Right renal pelvis (tissue), 4 donors: ENCODE results near the gene ACOT7. TPM values are rescaled to one million over a fixed set of nuclear protein-coding genes. Genes with fewer than 3 reads are reported as not detected.
"Not testable (repeated sequence)": the region's sequence is repeated elsewhere in the genome, so short reads cannot be mapped to it uniquely, and the experiment has no call there.

Experiments used
- DNase-seq, 4 donors: peaks; one replicate each; pipeline ENCODE4 v3.0.0-alpha.2; 2013; ENCODE audit warnings: low read depth in 4 of 4, low spot score in 3 of 4, missing footprints in 1 of 4
- polyA plus RNA-seq, 4 donors: library from polyadenylated mRNA; unstranded; fragments of 120-200 nt; gene quantifications; one replicate each; pipeline ENCODE4 v1.2.1, GENCODE V29; 2013; ENCODE audit not compliant: insufficient read length in 4 of 4

ACOT7 gene
- polyA plus RNA-seq, 4 donors: 28.7 to 35.0 (median 31.5) TPM

DNA sequence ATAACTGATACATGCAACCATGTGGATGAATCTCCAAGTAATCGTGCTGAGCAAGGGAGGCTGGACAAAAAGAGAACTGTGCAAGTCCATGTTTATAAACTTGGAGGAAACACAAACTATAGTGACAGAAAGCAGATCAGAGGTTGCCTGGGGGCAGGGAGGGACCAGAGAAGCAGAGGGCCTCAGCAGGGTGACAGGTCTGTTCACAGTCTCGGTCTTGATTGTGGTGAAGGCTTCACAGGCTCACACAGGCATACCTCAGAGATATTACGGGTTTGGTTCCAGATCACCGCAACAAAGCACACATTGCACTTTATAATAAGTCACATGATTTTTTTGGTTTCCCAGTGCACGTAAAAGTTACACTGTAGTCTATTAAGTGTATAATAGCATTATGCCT, 28.5 kb downstream of the ACOT7 start:
- DNase-seq: no peak

DNA sequence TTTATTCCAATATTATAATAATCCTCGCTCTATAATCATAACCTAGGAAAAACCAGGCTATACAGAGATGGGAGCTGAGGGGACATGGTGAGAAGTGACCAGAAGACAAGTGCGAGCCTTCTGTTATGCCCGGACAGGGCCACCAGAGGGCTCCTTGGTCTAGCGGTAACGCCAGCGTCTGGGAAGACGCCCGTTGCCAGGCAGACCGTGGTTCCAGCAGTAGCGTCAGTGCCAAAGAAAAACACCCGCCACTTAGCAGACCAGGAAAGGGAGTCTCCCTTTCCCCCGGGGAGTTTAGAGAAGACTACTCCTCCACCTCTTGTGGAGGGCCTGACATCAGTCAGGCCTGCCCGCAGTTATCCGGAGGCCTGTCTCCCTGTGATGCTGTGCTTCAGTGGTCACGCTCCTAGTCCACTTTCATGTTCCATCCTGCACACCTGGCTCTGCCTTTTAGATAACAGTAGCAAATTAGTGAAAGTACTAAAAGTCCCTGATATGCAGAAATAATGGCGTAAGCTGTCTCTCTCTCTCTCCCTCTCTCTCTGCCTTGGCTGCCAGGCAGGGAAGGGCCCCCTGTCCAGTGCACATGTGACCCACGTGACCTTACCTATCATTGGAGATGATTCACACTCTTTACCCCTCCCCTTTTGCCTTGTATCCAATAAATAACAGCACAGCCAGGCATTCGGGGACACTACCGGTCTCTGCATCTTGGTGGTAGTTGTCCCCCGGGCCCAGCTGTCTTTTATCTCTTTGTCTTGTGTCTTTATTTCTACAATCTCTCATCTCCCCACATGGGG, 30.3 kb downstream of the ACOT7 start:
- DNase-seq: not testable (repeated sequence)

DNA sequence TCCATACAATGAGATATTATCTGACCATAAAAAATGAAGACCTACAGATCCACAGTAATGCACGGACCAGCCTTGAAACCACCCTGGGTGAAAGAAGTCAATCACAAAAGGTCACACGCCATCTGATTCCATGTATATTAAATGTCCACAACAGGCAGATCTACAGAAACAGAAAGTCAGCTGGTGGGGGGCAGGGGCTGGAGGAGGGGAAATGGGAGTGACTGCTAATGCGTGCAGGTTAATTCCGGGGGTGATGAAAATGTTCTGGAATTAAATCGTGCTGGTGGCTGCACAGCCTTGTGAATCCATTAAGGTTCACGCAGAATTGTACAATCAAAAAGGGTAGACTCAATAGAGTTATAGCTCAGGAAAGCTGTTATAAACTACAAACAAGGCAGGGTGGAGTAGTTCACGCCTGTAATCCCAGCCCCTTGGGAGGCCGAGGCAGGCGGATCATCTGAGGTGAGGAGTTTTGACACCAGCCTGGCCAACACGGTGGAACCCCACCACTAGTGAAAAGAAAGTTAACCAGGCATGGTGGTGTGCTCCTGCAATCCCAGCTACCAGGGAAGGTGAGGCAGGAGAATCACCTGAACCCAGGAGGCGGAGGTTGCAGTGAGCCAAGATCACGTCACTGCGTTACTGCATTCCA, 32.3 kb downstream of the ACOT7 start:
- no peak for DNase-seq

DNA sequence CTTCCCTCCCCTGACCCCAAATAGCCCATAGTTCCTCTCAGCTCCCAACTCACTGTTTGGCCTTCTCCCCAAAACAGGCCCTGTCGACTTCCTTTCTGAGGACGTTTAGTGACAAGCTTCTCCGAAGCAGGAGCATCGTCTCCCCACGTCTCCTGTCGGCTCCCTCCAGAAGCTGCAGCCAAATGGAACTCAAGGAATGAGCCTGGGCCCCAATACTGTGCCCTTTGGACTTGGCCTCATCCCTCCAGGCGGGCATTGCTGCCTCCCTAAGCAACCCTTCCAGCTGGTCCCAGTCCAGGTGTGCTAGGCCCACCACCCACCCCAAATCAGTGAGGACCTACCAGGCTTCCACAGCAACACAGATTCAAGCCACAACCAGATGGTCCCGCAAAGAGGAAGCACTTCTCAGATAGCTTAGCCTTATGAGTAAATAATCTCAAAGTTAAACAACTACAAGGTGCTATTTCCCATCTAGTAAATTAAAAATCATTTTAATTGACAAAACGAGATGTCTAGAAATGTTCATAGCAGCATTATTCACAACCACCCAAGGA, 33.0 kb downstream of the ACOT7 start:
- DNase-seq: no peak

DNA sequence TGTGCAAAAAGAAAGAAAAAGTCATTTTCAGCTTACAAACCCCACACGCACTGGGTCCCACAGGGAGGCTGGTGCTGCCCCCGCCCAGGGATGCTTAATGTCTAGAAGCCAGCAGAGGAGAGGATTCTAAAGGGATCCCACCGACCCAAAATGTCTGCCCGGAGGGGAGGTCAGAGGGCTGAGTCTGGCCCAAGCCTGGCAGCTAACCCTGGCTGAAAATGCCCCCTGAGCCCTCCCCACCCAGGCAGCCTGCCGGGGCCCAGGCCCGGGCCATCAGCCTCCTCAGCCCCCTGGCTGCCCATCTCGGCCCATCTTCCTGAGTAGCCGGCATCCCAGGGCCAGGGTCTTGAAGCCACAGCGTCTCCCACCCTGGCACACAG, 33.5 kb downstream of the ACOT7 start:
- DNase-seq: no peak

DNA sequence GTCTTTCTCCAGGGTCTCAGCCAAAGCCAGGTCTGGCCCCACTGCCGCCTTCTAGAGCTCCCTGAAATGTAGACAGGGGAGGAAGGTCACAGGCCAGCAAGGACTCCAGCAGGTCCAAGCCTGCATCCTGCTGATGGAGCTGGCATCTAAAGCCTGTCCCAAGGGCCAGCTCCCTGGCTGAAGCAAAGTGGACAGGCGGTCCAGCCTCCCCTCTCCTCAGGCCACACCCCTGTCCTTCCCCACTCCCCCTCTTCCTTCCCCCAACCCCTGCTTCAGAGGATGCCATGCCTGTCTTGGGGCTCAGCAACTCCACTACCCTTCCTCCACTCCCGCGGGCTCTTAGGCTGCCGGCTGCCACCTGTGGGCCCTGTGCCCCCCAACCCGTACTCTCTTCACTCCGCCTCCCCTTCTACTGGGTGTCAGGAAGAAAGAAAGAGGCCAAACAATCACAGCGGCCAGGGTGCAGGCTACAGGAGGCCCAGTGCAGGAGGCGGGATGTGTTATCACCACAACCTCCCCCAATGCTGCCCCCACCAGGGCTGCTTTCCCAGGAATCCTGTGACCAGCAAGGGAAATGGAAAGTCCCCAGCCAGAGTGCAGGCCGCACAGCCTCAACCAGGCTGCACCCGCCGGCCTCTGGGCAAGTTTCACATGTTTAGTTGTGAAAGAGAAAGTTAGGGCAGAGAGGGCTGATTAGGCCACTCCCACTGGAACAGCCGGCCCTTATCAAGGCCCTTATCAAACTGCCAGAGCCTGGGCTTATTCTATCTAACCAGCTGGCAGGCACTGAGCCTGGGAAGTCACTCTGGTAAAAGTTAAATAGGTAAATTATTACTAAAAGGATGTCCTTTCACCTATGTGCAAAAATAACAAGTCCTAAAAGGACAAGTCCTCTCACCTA, 34.1 kb downstream of the ACOT7 start:
- DNase-seq: peak in 3 of 4 donors; percentile 50 to 51 (median 50)

DNA sequence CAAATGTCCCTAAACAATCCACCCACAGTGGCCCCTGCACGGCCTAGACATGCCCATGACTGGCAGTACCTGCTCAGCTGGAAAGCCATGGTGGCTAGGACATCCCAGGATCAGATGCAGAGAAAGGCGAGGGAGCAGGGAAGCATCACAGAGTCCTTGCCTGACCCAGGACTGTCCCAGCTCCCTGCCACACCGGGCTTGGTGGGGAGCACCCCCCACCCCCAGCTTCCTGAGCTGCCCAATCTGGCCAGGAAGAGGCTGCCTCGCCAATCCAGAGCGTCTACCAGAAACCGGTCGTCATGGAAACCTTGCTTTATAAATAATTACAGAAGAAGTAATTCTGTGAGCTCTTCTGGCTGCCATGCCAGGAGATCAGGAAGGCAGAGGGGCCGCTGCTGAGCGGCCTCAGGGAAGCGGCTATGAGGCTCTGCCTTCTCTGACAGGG, 34.8 kb downstream of the ACOT7 start:
- peak in 1 of 4 donors; percentile 49 for DNase-seq

DNA sequence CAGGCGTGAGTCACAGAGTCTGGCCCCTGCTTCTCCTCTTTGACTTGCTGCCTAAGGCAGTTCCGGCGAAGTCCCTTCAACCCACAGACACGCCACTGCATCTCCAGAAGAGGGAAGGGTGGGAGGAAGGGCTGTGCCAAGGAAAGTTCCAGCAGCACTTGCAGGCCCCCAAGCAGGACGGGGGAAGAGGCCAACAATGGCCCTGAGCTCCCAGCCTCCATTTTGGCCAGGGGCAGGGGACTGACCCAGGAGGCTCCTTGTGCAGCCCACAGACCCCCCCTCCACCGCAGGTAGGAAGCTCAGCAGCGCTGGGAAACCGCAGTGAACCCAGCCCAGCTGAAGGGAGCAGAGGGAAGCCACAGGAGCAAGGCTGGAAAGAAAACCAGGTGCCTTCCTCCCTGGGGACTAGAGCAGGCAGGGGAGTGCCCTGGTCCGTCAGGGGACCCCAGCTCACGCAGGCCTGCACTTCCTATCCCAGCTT, 35.4 kb downstream of the ACOT7 start:
- no peak for DNase-seq

DNA sequence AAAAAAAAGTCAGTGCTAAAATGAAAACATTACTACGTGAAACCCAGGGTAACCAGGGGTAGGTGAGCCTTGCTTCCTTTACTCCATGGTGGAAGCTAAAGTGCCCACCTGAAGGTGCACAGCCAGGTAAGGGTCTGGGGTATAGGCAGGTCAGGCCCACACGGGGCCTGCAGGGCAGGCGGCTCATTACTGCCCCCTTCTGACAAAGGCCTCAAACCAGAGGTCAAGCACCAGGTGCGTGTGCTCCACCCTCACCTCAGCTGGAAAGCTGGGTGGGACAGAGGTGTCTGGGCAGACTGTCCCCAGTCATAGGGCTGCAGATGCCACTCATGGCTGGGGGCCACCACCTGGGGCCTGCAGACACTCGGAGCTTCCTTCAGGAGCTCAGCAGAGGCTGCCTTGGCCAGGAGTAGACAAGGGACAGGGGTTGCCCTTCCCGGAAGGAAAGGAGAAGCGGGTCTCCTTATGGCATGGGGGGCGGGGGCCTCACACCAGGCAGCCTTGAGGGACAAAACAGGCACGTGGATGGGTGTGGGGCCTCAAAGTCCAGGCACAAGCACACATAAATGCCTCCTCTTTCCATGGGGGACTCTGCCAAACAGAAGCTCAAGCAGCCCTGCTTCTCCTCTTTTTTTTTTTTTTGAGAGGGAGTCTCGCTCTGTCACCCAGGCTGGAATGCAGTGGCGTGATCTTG, 36.2 kb downstream of the ACOT7 start:
- DNase-seq: no peak

DNA sequence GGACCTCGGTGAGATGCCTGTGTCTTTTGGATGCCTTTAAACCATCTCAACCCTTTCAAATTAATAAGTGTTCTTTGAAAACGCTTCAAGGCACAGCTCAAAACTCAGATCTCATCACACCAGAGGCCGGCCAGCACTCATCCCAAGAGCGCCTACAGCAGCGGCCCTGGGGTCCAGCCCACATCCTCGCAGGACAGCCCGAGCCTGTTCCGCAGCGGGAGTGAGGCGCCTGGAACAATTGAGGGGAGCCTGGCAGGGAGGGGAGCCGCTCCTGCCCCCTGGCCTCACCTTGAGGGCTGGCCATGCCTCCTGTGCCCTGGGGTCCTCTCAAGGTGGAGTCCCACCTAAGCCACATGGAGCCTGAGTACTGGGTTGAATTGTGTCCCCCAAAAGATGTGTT, 37.9 kb downstream of the ACOT7 start:
- no peak for DNase-seq

DNA sequence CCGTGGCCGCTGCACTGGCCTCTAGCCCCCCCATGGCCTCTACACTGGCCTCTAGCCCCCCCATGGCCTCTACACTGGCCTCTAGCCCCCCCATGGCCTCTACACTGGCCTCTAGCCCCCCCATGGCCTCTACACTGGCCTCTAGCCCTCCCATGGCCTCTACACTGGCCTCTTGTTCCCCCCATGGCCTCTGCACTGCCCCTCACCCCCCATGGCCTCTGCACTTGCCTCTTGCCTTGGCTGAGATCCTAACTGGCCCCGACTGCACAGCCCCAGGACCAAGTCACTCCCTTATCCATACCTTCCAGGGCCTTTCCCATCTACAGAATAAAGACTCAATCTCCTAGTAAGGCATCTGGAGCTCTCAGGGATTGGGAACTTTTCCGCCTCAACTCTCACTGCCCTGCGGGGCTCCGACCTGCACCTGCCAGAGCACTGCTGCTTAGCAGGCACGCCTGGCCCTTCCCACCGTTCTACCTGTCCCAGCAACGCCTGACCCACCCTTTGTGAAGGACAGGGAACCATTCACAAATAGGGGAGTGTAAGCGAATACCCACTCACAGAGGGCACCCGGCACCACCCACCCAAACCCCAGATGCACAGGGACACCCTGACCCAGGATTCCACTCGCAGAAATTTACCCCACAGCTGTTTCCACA, 38.8 kb downstream of the ACOT7 start:
- DNase-seq: no peak

DNA sequence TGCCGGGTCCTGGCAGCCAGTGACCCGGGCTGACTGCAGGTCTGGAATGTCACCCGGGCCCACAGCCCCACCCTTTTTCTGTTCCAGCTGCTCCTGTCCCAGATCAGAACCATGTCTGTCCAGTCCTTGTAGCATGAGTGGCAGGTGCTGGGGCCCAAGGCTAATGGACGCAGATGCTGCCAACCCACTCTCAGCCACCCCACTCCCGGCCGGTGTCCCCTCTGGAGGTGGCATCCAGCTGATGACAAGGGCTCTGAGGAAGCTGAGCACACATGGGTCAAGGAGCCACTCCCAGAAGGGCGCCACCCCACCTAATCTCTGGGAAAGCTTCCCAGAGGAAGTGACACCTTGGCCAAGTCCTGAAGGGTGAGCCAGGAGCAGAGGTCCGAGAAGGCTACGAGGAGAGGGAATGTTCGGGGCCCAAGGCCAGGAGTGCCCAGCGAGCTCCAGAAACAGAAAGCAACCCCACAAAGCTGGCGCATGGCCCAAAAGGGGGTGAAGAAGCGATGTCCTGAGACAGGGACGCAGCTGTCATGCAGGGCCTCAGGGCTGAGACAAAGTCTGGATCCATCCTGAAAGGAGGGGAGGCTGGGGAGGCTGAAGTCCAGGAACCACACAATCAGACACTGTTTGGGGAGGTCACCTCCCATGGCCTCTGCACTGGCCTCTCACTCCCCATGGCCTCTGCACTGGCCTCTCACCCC, 39.5 kb downstream of the ACOT7 start:
- DNase-seq: no peak

DNA sequence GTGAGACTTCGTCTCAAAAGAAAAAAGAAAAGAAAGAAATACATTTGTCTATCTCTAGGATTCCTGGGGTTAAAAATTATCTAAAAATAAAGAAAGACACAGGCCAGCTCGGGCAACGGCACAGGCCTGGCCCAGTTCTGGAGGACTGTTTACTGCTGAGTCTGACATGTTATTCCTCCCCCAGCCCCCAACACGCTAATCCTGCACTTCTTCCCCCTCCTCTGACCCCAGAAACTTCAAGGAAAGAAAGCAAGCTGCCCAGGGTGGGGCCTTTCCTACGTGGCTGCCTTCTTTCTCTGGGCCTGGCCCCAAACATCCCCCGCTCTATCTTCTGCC, 40.0 kb downstream of the ACOT7 start:
- no peak for DNase-seq

DNA sequence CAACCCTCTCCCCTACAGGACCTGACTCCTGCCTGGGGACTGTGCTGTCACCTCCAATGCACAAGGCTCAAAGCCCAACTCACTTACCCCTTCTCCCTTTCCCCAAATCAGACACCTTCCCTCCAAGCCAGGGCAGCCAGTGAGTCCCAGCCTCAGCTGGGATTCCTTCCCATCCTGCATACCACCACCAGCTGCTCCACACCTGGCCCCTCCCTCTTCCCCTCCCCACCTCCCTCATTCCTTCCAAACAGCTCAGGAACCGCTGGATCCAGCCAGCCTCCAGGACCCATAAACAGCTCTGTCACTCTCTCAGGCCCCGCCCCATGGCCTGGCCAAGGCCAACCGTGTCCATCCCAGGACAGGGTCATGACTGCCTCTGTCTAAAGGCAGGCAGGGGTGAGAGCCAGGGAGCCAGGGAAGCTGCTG, 41.4 kb downstream of the ACOT7 start:
- no peak for DNase-seq

DNA sequence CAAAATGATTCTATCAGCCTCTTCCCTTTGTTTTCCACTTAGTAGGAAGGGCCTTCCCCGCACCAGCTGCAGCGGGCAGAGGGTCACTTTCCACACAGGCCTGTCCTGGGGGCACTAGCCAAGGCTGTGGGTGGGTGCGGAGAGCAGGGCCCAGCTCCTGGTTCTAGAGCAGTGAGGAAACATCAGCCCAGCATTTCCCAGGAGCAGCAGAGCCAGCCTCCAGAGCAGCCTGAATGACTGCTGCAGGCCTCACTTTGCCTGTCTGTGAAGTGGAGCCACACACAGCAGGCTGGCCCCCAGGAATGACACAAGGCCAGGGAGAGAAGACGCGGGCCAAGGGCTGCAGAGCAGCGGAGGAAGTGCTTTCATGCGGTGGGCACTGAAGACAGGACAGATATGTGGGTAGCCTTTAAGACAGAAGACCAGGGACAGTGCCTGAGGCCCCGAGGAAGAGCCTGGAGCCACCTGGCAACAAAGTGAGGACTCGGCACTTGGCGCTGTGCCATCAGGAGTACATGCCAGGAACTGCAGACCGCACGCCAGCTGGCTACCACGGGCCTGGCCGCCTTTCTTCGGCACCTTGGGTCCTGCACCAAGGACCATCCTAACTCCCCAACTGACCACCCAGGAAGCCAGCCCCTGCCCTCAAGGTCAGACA, 42.0 kb downstream of the ACOT7 start:
- DNase-seq: no peak

DNA sequence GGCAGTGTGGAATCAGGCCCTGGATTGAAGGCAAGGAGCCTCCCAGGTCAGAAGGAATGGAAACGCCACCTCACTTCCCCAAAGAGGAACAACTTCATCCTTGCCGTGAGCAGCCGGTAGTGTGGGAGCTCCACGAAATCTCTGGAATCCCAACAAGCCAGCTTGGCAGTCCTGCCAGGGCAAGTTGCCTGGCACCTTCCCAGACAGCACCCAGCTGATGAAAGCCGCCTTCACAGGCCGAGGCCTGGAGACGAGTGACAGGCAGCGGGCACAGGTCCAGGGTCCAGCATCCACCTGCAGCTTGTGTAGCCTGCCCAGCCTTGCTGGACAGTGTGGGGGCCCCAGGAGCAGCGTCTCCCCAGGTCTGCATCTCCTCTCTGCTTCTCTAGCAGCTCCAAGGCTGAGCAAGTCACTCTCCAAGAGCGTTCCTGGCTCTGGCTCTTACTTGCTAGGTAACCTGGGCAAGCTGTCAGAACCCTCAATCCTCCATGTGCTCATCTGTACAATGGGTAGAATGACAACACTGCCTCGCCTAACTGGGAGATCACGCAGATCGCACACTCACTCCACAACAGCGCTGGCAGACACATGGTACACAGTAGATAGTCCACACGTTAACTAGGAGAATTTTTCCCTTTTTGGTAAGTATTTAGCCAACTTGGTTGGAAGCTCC, 43.0 kb downstream of the ACOT7 start:
- no peak for DNase-seq

DNA sequence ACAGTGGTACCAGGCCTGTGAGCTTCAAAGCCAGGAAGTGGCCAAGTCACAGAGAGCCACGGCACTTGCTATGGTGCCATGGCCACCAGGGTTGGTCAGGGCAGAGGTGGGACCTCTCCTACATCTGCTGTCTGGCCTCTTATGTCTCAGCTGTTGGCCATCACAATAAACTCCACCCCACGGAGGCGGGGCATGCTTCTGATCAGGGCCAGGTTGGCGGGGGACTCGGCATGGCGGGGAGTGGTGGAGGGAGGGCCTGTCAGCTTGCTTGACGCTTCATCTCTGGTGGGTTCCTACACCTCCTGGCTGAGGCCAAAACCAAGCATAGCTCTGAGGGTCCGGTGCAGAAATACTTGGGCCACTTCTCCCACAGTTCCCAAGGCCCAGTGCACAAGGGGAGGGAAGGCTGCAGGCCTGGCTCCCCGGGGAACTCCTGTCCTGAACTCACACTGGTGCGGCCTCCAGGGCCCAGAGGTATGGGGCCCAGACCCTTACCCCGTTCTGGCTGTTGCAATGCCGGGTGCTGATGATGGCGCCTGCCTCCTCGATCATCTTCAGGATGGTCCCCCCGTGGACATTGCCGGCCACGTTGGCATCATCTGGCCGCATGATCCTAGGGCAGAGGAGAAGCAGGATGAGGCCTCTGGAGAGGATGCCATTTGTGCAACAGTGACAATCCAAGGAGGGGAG, 44.2 kb downstream of the ACOT7 start:
- DNase-seq: no peak
